Panc1 (cell line): ENCODE measurements around the gene BAIAP3. TPM values are rescaled to one million over a fixed set of nuclear protein-coding genes. Genes with fewer than 3 reads are reported as not detected.

Experiments
- ATAC-seq: fragments of 200-7000 bp; cut with Tn5 transposase; 2 replicates; pipeline ENCODE4 v1.9.1; 2020; ENCODE audit warnings: mild to moderate bottlenecking, moderate library complexity
- BruUV-seq: library from RNA; stranded (reverse); fragments of 400-500 nt; replicated peaks from 2 replicates; lab custom pipeline; 2021; lab: Mats Ljungman, UMichigan
- CTCF ChIA-PET: fragments of 300-600 bp; sonication (Branson Sonifier 250); formaldehyde crosslinking; loops from one replicate; lab custom pipeline; 2022; ENCODE audit warnings: antibody characterized with exemption; lab: Charles Lee
- POLR2A ChIA-PET: fragments of 300-600 bp; sonication (Branson Sonifier 250); formaldehyde crosslinking; loops from one replicate; lab custom pipeline; 2022; ENCODE audit warnings: antibody characterized with exemption; lab: Charles Lee
- DNase-seq: peaks from one replicate; pipeline ENCODE4 v3.0.0-alpha.2; 2010; ENCODE audit warnings: low read depth, low spot score
- H3K27ac ChIP-seq: 2 replicates; pipeline ENCODE4 v1.5.1; 2011; ENCODE audit warnings: mild to moderate bottlenecking, low read length, inconsistent platforms
- H3K27me3 ChIP-seq: fragments of 200-500 bp; sonication (Bioruptor generic); 2 replicates; pipeline ENCODE4 v1.6.0; 2014; ENCODE audit warnings: low read length, inconsistent platforms; ENCODE audit not compliant: control insufficient read depth, insufficient read depth
- H3K36me3 ChIP-seq: fragments of 200-500 bp; sonication (Bioruptor generic); 2 replicates; pipeline ENCODE4 v1.5.1; 2014; ENCODE audit warnings: inconsistent platforms, mild to moderate bottlenecking, low read length, moderate library complexity; ENCODE audit not compliant: control insufficient read depth, insufficient read depth
- H3K4me1 ChIP-seq: 2 replicates; pipeline ENCODE4 v1.5.1; 2011; ENCODE audit warnings: inconsistent platforms, mild to moderate bottlenecking, low read length, moderate library complexity; ENCODE audit not compliant: control insufficient read depth, insufficient read depth
- H3K4me3 ChIP-seq, 2 experiments: 2 replicates each; pipeline ENCODE4 v1.5.1; 2011 to 2012; ENCODE audit warnings: low read depth in 2 of 2, low read length in 2 of 2, mild to moderate bottlenecking in 2 of 2, inconsistent platforms in 1 of 2, moderate library complexity in 1 of 2
- H3K9me3 ChIP-seq: fragments of 200-500 bp; sonication (Bioruptor generic); 2 replicates; pipeline ENCODE4 v1.5.1; 2014; ENCODE audit warnings: low read depth, mild to moderate bottlenecking, inconsistent platforms, low read length, moderate library complexity; ENCODE audit not compliant: control insufficient read depth, insufficient read depth
- POLR2AphosphoS5 ChIP-seq: IDR thresholded peaks from 2 replicates; pipeline ENCODE4 v1.6.1; 2012; ENCODE audit warnings: mild to moderate bottlenecking, low read depth, low read length, moderate library complexity
- SIN3A ChIP-seq: IDR thresholded peaks from 2 replicates; pipeline ENCODE4 v1.6.1; 2012; ENCODE audit warnings: low read depth, mild to moderate bottlenecking, low read length, moderate library complexity, borderline replicate concordance; ENCODE audit not compliant: insufficient read depth
- TCF7L2 ChIP-seq: IDR thresholded peaks from 2 replicates; pipeline ENCODE4 v1.6.1; 2011; ENCODE audit warnings: mild to moderate bottlenecking, low read depth, low read length, inconsistent platforms
- in situ Hi-C: cut with HindIII; loops from 2 replicates; pipeline ENCODE4 v1.10.0; 2016; ENCODE audit warnings: low sequenced_read_pairs, low pct_unique_long_range_greater_than_20kb
- intact Hi-C: fragments of 100-400 bp; cut with micrococcal nuclease; formaldehyde crosslinking; loops from one replicate; pipeline ENCODE4 v1.10.0; 2022; ENCODE audit not compliant: unreplicated experiment
- total RNA-seq: library from RNA; stranded (reverse); gene quantifications from one replicate; pipeline ENCODE4 v1.2.1, GENCODE V29; 2021; ENCODE audit not compliant: unreplicated experiment
- TF ChIP-seq, protein P1 (sequence below): fragments of 450-650 bp; IDR thresholded peaks from 2 replicates; pipeline ENCODE4 v1.5.1; 2017; ENCODE audit warnings: mild to moderate bottlenecking
- TF ChIP-seq, protein P2 (sequence below), 2 experiments: IDR thresholded peaks; 2 replicates each; pipeline ENCODE4 v1.6.1; 2011 to 2012; ENCODE audit warnings: low read depth in 2 of 2, control low read depth in 1 of 2, low read length in 1 of 2, mild to moderate bottlenecking in 1 of 2, moderate library complexity in 1 of 2; ENCODE audit not compliant: insufficient read depth in 1 of 2

The BAIAP3 gene
- total RNA-seq, 1 experiment from 2014 or later: 9.4 TPM

DNA sequence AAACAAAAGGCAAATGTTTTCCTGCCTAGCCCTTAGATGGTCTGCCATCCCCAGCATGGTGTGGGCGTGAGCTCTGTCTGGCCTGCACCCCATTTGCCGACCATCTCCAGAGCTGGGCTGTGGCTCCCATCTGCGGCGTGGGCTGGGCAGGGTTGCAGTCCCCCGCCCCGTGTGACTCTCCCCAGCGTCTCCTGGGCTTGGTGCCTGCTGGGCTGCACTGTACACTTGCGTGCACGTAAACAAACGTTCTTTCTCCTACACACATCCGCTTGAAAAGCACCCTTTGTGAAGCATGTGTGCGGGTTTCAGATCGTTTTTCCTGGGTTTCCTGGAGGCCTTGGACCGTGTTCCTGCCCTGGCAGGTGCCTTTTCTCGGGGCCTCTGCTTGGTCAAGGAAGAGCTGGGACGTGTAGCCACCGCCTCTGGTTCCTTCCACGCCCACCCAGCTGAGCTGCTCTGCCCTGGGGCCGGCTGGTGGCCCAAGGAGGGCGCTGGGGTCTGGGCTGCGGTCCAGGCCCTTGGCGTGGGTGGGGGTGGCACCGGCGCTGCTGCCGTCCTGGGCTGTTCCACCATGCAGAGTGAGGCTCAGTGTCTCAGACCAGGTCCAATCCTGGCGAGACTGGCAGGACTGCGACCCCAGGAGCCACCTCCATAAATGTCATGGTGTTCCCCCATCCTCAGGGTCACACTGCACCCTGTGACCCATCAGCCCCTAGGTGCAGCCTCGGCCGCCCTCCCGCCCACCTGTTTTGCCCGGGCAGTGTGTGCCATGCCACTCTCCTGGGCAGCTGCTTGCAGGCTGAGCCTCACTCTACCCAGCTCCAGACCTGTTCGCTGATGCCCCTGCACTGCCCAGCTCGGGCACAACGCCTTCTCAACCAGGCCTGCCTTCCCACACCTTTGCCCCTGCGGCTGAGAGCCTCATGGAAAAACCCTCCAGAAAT is 9.9 kb upstream of the BAIAP3 start:
- in situ Hi-C loops: no loop called here
- no peaks in the 10 kb centered on the region for H3K4me1 ChIP-seq
- H3K36me3 ChIP-seq: peaks cover 5% of the 10 kb centered on the region
- ATAC-seq: 0 out of 2 replicates have a peak, but pooled peaks have one; percentile 12
- no peaks in the 10 kb centered on the region for H3K9me3 ChIP-seq
- no peaks in the 10 kb centered on the region for H3K27me3 ChIP-seq
- no peak overlapping the region for H3K27ac ChIP-seq
- TF ChIP-seq TCF7L2 (no peak), SIN3A (no peak), POLR2AphosphoS5 (no peak)
- TF ChIP-seq, protein P1, sequence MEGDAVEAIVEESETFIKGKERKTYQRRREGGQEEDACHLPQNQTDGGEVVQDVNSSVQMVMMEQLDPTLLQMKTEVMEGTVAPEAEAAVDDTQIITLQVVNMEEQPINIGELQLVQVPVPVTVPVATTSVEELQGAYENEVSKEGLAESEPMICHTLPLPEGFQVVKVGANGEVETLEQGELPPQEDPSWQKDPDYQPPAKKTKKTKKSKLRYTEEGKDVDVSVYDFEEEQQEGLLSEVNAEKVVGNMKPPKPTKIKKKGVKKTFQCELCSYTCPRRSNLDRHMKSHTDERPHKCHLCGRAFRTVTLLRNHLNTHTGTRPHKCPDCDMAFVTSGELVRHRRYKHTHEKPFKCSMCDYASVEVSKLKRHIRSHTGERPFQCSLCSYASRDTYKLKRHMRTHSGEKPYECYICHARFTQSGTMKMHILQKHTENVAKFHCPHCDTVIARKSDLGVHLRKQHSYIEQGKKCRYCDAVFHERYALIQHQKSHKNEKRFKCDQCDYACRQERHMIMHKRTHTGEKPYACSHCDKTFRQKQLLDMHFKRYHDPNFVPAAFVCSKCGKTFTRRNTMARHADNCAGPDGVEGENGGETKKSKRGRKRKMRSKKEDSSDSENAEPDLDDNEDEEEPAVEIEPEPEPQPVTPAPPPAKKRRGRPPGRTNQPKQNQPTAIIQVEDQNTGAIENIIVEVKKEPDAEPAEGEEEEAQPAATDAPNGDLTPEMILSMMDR: no peak
- TF ChIP-seq, protein P2, sequence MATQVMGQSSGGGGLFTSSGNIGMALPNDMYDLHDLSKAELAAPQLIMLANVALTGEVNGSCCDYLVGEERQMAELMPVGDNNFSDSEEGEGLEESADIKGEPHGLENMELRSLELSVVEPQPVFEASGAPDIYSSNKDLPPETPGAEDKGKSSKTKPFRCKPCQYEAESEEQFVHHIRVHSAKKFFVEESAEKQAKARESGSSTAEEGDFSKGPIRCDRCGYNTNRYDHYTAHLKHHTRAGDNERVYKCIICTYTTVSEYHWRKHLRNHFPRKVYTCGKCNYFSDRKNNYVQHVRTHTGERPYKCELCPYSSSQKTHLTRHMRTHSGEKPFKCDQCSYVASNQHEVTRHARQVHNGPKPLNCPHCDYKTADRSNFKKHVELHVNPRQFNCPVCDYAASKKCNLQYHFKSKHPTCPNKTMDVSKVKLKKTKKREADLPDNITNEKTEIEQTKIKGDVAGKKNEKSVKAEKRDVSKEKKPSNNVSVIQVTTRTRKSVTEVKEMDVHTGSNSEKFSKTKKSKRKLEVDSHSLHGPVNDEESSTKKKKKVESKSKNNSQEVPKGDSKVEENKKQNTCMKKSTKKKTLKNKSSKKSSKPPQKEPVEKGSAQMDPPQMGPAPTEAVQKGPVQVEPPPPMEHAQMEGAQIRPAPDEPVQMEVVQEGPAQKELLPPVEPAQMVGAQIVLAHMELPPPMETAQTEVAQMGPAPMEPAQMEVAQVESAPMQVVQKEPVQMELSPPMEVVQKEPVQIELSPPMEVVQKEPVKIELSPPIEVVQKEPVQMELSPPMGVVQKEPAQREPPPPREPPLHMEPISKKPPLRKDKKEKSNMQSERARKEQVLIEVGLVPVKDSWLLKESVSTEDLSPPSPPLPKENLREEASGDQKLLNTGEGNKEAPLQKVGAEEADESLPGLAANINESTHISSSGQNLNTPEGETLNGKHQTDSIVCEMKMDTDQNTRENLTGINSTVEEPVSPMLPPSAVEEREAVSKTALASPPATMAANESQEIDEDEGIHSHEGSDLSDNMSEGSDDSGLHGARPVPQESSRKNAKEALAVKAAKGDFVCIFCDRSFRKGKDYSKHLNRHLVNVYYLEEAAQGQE (IDR thresholded peaks at IDR 0.05; ENCODE audit: insufficient read depth in 1 of 2, low read depth in 2 of 2, low read length in 1 of 2): no peak
- H3K4me3 ChIP-seq: no peak overlapping the region
- intact Hi-C loops: no loop called here
- POLR2A ChIA-PET: no interaction called here
- no TSS peak for BruUV-seq
- CTCF ChIA-PET: no interaction called here
- no peak for DNase-seq

DNA sequence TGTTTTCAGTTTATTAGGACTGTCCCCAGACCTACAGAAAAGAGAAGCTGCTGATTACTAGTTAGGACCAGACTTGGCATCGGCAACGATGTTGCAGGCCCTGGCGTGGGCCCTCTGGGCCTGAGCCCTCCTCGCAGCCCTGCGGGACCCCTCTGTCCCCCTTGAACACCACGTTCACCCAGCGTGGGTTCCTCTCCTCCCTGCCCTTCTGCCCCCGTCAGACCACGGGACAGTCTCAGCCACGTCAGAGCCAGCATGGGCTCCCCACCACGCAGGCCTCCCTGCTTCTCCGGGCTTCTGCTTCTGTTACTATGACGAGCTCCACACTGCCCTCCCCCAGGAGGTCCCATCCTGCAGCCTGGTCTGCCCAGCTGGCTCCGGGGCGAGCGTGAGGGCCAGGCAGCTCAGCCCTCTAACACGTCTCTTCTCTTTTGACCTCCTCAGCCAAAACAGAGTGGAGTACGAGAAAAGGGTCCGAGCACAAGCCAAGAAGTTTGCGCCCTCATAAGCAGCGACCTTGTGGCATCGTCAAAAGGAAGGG is 9.1 kb upstream of the BAIAP3 start:
- no peak overlapping the region for H3K27ac ChIP-seq
- ATAC-seq (no peak), DNase-seq (no peak)
- no TSS peak for BruUV-seq
- H3K36me3 ChIP-seq: peaks cover 5% of the 10 kb centered on the region
- H3K4me3 ChIP-seq: no peak overlapping the region
- CTCF ChIA-PET: no interaction called here
- POLR2A ChIA-PET: no interaction called here
- H3K27me3 ChIP-seq: no peaks in the 10 kb centered on the region
- in situ Hi-C loops (no loop called here), intact Hi-C loops (no loop called here)
- no peaks in the 10 kb centered on the region for H3K4me1 ChIP-seq
- TF ChIP-seq SIN3A: no peak
- TF ChIP-seq, protein P2 (IDR thresholded peaks at IDR 0.05; ENCODE audit: insufficient read depth in 1 of 2, low read depth in 2 of 2, low read length in 1 of 2): no peak
- no peak for TF ChIP-seq POLR2AphosphoS5
- TF ChIP-seq TCF7L2: no peak
- TF ChIP-seq, protein P1: no peak
- no peaks in the 10 kb centered on the region for H3K9me3 ChIP-seq
